Stimulated activated CD8-positive, alpha-beta memory T cell treated with anti-CD3 and anti-CD28 coated beads, Interleukin-7, amount 100 ng/mL, for 1 hour (primary cell): ENCODE data around the gene ZNF333.
"Not testable (repeated sequence)": the region's sequence is repeated elsewhere in the genome, so short reads cannot be mapped to it uniquely, and the experiment has no call there.

Source experiments
- DNase-seq, 2 donors: peaks; one replicate each; pipeline ENCODE4 v3.0.0-alpha.2; 2020; ENCODE audit warnings: low read depth in 2 of 2

The ZNF333 gene

DNA sequence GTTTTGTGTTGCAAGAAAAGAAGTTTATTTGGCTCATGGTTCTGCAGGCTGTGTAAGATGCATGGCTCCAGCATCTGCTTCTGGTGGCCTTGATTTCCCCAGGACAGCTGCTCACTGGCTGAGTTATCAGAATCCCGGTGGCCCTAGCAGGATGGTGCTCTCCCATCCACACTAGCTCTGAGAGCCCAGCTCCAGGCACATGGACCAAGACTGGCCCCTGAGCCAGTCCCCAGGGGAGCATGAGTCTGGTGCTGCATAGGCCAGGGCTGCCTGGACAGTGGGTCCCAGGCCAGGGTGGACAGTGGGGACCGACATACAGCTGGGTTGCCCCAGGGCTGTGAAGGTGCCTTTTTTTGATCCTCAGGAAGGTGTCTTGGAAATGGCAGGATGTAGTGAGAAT lies 78.2 kb downstream of the ZNF333 start:
- DNase-seq = no peak

DNA sequence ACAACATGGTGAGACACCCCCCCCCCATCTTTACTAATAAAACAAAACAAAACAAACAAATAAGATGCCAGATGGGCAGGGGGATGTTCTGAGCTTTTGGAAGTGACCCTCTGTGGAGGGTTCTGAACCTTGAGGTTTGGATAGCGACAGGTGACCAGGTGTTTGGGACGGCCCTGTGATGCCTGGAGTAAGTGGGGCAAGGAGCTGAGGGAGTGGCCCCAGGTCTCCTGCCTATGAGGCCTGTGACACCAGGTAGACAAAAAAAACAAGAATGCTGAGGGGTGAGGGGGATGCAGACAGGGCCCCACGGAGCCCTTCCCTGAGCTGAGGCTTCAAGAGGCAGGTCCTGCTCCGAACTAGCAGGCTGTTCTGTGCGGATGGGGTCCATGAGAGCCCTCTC lies 79.4 kb downstream of the ZNF333 start:
- DNase-seq = no peak

DNA sequence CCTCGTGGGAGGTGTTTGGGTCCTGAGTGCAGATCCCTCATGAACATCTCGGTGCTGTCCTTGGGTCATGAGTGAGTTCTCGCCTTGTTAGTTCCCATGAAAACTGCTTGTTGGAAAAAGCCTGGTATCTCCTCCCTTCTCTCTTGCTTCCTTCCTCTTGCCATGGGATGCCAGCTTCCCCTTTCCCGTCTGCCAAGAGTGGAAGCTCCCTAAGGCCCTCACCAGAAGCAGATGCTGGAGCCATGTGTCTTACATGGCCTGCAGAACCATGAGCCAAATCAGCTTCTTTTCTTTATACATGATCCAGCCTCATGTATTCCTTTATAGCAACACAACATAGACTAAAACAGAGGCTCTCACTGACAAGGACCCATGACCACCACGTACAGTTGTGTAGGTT lies 80.3 kb downstream of the ZNF333 start:
- DNase-seq = no peak

DNA sequence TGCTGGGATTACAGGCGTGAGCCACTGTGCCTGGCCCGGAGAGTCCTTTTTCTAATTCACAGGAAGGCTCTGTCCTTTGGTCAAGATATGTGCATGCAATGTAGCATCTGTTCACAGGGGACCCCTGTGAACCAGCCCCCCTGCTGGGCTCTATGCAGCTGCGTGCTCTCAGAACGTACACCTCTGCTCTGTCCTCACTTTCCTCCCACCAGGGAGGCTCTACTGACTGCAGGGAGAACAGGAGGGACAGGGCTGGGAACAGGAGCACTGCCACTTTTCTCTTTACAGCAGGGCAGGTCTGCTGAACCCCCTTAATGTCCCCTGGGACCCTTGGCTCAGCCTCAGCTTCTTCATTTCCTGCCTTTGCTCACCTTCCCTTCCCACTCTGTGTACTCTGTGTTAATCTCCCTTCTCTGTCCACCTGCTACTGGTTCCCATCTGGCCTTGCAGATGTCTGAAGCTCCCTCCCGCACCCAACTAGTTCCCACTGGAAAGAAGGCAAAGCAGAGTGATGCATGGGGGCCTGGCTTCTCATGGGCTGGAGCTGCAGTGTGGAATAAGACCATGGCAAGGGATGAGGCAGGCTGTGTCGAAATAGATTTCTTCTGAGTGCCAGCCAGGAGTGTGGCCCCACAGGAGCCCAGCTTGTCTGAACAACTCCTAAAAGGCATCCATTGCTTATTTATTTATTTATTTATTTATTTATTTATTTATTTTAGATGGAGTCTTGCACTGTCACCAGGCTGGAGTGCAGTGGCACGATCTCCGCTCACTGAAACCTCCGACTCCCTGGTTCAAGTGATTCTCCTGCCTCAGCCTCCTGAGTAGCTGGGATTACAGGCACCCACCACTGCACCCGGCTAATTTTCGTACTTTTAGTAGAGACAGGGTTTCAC lies 81.3 kb downstream of the ZNF333 start:
- DNase-seq = no peak

DNA sequence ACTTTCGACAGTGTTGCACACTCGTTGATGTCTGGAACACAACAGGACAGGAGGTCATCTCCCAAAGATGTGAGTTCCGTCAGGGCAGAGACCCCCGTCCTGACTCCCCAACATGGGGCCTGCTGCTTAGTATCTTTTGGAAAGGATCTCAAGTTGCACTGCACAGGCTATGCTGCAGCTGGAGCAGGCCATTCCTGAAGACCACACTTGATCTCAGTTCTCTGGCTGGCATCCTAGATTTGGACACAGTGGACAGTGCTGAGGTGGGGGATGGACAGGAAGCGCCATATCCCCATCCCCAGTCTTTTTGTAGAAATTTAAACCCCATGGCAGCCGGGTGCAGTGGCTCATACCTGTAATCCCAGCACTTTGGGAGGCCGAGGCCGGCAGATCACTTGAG lies 82.6 kb downstream of the ZNF333 start:
- no peak for DNase-seq

DNA sequence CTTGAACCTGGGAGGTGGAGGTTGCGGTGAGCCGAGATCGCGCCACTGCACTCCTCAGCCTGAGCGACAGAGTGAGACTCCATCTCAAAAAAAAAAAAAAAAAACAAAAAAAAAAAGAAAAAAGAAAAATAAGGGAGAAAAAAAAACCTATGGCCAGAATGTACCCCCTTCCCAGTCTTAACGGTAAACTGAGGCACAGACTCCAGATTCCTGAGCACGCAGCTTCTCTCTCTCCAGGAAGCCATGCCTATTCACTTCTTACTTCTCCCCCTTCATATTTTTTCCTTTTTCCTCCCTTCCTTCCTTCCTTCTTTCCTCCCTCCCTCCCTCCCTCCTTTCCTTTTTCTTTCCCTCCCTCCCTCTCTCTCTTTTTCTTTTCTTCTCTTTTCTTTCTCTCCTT lies 83.1 kb downstream of the ZNF333 start:
- DNase-seq = no peak

DNA sequence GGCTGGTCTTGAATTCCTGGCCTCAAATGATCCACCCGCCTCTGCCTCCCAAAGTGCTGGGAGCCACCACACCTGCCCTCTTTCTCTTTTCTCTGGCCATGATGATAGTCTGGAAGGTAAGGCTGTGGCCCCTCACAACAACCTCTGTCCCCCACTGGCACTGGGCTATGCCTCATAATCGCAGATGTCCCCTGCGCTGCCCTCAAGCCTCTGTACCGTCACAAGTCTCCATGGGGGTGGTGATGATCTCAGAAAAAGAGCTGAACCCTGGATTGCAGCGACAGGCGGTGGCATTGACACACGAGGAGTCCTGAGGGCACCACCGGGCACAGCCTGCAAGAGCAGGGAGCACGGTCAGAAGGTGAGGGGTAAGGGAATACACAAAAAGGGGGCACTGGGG lies 83.9 kb downstream of the ZNF333 start:
- DNase-seq = not testable (repeated sequence)

DNA sequence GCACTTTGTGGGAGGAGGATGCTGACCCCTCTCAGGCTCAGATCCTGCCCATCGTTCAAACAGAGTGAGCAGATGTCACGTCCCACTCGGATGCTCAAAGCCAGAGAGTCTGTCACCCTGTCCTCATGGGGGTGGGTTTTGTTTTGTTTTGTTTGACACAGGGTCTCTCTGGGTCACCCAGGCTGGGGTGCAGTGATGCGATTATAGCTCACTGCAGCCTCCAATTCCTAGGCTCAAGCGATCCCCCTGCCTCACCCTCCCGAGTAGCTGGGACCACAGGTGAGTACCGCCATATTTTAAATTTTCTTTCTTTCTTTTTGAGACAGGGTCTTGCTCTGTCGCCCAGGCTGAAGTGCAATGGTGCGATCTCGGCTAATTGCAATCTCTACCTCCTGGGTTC lies 84.5 kb downstream of the ZNF333 start:
- DNase-seq = no peak

DNA sequence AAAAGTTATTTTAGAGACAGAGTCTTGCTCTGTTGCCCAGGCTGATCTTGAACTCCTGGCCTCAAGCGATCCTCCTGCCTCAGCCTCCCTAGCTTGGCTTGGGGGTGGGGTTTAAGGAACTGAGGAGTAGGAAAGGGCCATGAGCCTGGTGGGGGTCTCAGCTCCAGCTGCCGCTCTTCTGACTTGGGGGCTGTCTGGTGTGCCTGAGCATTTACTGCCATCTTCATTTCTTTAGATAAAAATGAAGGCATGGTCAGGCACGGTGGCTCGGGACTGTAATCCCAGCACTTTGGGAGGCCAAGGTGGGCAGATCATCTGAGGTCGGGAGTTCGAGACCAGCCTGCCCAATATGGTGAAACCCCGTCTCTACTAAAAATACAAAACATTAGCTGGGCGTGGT lies 85.5 kb downstream of the ZNF333 start:
- not testable (repeated sequence) for DNase-seq

DNA sequence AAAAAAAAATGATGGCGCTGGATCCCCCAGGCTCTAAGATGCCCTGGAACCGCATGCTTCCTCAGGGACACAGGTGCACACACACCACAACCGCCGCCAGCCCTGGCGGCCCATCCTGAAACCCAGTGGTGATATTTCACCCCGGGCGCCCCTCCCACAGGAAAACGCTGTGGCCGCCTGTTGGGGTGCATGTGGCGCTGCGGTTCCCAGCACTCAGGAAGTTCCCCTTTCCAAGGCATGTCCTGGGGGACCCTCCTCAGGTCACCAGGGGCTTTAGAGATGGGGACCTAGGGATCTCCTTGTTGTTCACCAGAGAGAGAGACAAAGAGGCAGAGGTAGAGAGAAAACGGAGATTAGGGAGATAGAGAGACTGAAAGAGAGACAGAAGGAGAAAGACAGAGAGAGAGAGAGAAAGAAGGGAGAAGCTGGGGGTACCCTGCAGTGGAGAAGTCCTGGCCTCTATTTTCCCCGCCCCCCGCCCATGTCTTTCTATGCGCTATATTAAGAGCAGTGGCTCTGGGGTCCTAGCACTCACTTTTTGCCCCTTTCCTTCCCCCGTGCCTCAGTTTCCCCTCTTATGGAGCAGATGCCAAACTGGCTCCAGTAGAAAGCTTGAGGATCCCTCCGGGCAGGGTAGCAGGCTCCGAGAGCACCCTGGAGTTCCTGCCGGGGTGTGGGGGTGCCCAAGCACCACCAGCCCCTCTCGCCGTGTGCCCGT lies 86.2 kb downstream of the ZNF333 start:
- no peak for DNase-seq

DNA sequence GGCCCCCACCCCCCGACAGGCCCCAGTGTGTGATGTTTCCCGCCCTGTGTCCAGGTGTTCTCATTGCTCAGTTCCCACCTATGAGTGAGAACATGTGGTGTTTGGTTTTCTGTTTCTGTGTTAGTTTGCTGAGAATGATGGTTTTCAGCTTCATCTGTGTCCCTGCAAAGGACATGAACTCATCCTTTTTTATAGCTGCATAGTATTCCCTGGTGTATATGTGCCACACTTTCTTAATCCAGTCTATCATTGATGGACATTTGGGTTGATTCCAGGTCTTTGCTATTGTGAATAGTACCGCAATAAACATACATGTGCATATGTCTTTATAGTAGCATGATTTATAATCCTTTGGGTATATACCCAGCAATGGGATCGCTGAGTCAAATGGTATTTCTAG lies 87.8 kb downstream of the ZNF333 start:
- not testable (repeated sequence) for DNase-seq

DNA sequence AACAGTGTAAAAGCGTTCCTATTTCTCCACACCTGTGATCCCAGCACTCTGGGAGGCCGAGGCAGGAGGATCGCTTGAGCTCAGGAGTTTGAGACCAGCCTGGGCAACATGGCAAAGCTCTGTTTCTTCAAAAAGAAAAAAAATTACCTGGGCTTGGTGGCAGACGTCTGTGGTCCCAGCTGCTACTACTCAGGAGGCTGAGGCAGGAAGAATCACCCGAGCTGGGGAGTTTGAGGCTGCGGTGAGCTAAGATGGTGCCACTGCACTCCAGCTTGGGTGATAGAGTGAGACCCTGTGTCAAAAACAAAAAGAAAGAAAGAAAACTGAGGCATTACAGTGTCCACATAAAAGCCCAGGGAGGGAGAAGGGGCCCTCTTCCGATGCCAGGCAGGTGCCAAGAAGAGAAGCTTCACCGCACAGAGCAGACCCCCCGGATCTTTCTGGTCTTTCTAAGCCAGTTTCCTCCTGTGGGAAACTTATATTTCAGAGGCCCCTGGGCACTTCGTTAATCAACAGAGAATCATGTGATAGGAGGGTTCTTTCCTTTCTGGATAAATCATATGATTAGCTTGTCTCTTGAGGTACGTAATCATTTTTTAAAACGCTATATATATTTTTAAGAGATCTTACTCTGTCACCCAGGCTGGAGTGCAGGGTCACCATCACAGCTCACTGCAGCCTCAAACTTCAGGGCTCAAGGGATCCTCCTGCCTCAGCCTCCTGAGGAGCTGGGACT lies 88.4 kb downstream of the ZNF333 start, which contains the start of gene ADGRE2:
Gene ADGRE2 (minus strand): TSS at position 451 of the 736 bp plus-strand sequence. CDS start 1,804 bp downstream, outside the sequence.
- DNase-seq = not testable (repeated sequence)

DNA sequence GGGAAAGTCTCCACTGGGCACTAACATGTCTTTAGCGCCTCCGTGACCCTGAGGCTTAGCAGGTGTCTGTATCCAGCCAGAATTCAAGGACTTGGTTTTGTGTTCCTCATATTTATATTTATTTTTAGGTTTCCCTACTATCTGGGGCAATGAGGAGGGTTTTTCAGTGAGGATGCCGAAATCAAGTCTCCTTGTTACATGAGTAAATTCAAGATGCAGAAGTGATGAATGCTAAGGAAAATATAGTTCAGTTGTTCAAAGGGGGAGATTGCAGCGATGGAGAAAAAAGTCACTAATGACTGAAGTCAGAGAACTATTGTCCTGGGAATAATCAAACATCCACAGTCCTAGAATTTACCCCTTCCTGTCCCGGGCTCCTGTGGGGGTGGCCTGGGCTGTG lies 89.3 kb downstream of the ZNF333 start:
- no peak for DNase-seq

DNA sequence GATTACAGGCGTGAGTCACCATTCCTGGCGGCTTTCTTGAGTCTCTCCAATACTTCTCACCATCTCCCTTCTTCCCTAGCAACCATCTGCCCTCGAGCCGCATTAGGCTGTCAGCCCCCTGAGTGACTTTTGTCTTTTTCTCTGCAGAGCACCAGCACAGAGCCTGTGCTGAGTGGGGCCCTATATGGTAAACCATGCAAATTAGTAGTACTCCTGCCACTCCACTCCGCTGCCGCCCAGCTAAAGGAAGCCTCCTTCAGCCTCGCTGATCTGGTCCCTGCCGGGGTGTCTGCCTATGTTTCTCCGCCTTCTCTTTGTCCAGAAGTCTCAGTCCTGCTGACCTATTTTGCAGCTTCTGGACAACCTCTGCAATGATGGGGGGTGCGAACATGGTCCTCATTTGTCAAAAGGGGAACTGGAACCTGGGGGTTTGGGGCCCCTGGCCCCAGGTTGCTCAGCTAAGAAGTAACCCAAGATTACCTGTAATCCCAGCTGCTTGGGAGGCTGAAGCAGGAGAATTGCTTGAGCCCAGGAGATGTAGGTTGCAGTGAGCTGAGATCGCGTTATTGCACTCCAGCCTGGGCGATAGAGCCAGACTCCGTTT lies 90.9 kb downstream of the ZNF333 start:
- DNase-seq = not testable (repeated sequence)

DNA sequence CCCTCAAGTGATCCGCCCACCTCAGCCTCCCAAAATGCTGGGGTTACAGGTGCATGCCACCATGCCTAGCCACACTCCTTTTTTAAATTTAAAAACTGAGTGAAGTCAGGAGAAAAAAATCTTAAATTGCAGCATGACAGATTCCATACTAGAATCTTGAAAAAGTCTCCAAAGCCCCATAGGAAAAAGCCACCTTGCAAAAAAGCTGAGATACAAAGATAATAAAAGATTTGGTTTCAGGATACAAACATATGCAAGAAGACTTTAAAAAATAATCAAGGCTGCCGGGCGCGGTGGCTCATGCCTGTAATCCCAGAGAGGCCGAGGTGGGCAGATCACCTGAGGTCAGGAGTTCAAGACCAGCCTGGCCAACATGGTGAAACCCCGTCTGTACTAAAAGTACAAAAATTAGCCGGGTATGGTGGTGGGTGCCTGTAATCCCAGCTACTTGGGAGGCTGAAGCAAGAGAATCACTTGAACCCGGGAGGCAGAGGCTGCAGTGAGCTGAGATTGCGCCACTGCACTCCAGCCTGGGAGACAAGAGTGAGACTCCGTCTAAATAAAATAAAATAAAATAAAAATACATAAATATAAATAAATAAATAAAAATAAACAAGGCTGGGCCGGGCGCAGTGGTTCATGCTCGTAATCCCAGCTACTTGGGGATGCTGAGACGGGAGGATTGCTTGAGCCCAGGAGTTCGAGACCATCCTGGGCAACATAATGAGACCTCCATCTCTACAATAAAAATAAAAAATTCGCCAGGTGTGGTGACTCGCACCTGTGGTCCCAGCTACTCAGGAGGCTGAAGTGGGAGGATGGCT lies 92.1 kb downstream of the ZNF333 start:
- not testable (repeated sequence) for DNase-seq

DNA sequence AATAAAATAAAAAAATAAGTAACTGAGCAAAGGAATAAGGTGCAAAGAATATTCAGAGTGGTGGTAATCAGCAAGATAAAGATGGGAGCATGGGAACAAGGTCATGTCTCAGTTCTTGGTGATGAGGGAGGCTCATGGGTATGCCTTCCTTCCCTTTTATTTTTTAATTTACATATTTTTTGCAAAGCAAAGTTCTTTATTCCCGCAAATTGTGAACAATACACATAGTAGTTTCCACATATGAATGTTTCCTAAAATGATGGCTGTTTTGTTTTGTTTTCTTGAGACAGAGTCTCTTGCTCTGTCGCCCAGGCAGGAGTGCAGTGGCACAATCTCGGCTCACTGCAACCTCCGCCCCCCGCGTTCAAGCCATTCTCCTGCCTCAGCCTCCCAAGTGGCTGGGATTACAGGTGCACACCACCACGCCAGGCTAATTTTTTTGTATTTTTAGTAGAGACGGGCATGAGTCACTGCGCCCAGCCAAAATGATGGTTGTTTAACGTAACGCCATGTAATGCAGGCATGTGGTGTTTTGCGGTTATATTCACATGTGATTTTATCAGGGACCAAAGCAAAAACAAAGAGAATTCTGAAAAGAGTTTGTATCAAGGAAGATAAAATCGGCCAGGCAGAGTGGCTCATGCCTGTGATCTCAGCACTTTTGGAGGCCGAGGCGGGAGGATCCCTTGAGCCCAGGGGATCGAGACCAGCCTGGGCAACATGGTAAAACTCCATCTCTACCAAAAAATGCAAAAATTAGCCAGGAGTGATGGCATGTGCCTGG lies 93.0 kb downstream of the ZNF333 start:
- no peak for DNase-seq
